HCT116 (cell line): Measurements from ENCODE around the gene NPLOC4. TPM values are rescaled to one million over a fixed set of nuclear protein-coding genes. Genes with fewer than 3 reads are reported as not detected.

Experiments
- ATAC-seq: fragments of 200-7000 bp; cut with Tn5 transposase; 2 replicates; pipeline ENCODE4 v1.9.1; 2020; ENCODE audit warnings: mild to moderate bottlenecking, moderate library complexity
- BruUV-seq: library from RNA; stranded (reverse); fragments of 400-500 nt; replicated peaks from 2 replicates; lab custom pipeline; 2021; lab: Mats Ljungman, UMichigan
- CTCF ChIA-PET: fragments of 300-600 bp; sonication (Branson Sonifier 250); formaldehyde crosslinking; loops from one replicate; lab custom pipeline; 2021; ENCODE audit warnings: antibody characterized with exemption; lab: Charles Lee
- POLR2A ChIA-PET: fragments of 300-600, 350-600 bp; sonication (Branson Sonifier 250); formaldehyde crosslinking; loops from one replicate; lab custom pipeline; 2021; ENCODE audit warnings: antibody characterized with exemption; lab: Charles Lee
- RAD21 ChIA-PET, 2 experiments: fragments of 300-600 bp; sonication (Branson Sonifier 250); formaldehyde crosslinking; loops; one replicate each; lab custom pipeline; 2023; ENCODE audit warnings: low total read pairs in 2 of 2; ENCODE audit not compliant: uncharacterized antibody in 2 of 2, unreplicated experiment in 2 of 2, low non-redundant PET in 1 of 2; lab: Charles Lee
- DNase-seq: peaks from one replicate; pipeline ENCODE4 v3.0.0-alpha.2; 2010; ENCODE audit warnings: low read depth, low spot score
- H2AFZ ChIP-seq: fragments of 200-600 bp; shearing (Covaris generic), sonication (generic); 2 replicates; pipeline ENCODE4 v1.6.1; 2017; ENCODE audit warnings: low read depth, mixed run types, mixed read lengths, antibody characterized with exemption, low read length; ENCODE audit not compliant: poor library complexity, severe bottlenecking
- H3K27ac ChIP-seq: 2 replicates; pipeline ENCODE4 v1.5.1; 2012; ENCODE audit warnings: low read depth, low read length
- H3K27me3 ChIP-seq: fragments of 200-600 bp; sonication (generic); 2 replicates; pipeline ENCODE4 v1.6.1; 2016; ENCODE audit warnings: mixed run types, low read length, mixed read lengths; ENCODE audit not compliant: insufficient read depth
- H3K36me3 ChIP-seq, 2 experiments: fragments of 200-500 bp in 1 of 2; fragments of 200-600 bp in 1 of 2; sonication (Bioruptor generic) in 1 of 2; sonication (generic) in 1 of 2; 2 replicates each; pipeline versions ENCODE4 v1.5.1 to v1.6.1; 2014 to 2016; ENCODE audit warnings: low read length in 2 of 2, inconsistent platforms in 1 of 2, mixed read lengths in 1 of 2, mixed run types in 1 of 2; ENCODE audit not compliant: insufficient read depth in 2 of 2, control insufficient read depth in 1 of 2
- H3K4me1 ChIP-seq, 2 experiments: fragments of 200-600 bp in 1 of 2; sonication (generic) in 1 of 2; 2 replicates each; pipeline versions ENCODE4 v1.5.1 to v1.6.1; 2012 to 2017; ENCODE audit warnings: low read length in 2 of 2, inconsistent platforms in 1 of 2, mild to moderate bottlenecking in 1 of 2, mixed read lengths in 1 of 2, mixed run types in 1 of 2, moderate library complexity in 1 of 2; ENCODE audit not compliant: insufficient read depth in 2 of 2, control insufficient read depth in 1 of 2
- H3K4me2 ChIP-seq: fragments of 200-600 bp; sonication (generic); 2 replicates; pipeline ENCODE4 v1.6.1; 2017; ENCODE audit warnings: mixed run types, low read length, mixed read lengths
- H3K4me3 ChIP-seq, 2 experiments: fragments of 200-600 bp in 1 of 2; sonication (generic) in 1 of 2; replicated peaks in 1 of 2; 2 replicates each; pipeline ENCODE4 v1.5.1; 2011 to 2016; ENCODE audit warnings: low read length in 2 of 2, control low read depth in 1 of 2, low read depth in 1 of 2, mild to moderate bottlenecking in 1 of 2, mixed read lengths in 1 of 2, mixed run types in 1 of 2
- H3K79me2 ChIP-seq: fragments of 200-600 bp; sonication (generic); 2 replicates; pipeline ENCODE4 v1.6.1; 2017; ENCODE audit warnings: mild to moderate bottlenecking, mixed run types, low read length, moderate library complexity, mixed read lengths; ENCODE audit not compliant: insufficient read depth
- H3K9ac ChIP-seq: fragments of 200-600 bp; sonication (generic); 2 replicates; pipeline ENCODE4 v1.6.1; 2016; ENCODE audit warnings: low read length, mixed read lengths
- H3K9me2 ChIP-seq: fragments of 200-600 bp; sonication (generic), shearing (Covaris generic); 2 replicates; pipeline ENCODE4 v1.6.1; 2017; ENCODE audit warnings: mixed run types, mild to moderate bottlenecking, moderate library complexity; ENCODE audit not compliant: insufficient read depth
- H3K9me3 ChIP-seq, 2 experiments: fragments of 200-500 bp in 1 of 2; fragments of 200-600 bp in 1 of 2; sonication (Bioruptor generic) in 1 of 2; sonication (generic) in 1 of 2; 2 replicates each; pipeline ENCODE4 v1.6.1; 2014 to 2017; ENCODE audit warnings: low read length in 2 of 2, mixed read lengths in 2 of 2, inconsistent platforms in 1 of 2, low read depth in 1 of 2, mild to moderate bottlenecking in 1 of 2, mixed run types in 1 of 2, moderate library complexity in 1 of 2; ENCODE audit not compliant: control insufficient read depth in 1 of 2, insufficient read depth in 1 of 2
- H4K20me1 ChIP-seq: fragments of 200-600 bp; sonication (generic), shearing (Covaris generic); 2 replicates; pipeline ENCODE4 v1.6.1; 2017; ENCODE audit warnings: mixed run types, mild to moderate bottlenecking, moderate library complexity; ENCODE audit not compliant: insufficient read depth
- CBX3 ChIP-seq: IDR thresholded peaks from 2 replicates; pipeline ENCODE4 v1.6.1; 2012; ENCODE audit warnings: low read depth
- EGR1 ChIP-seq: IDR thresholded peaks from 2 replicates; pipeline ENCODE4 v1.6.1; 2012; ENCODE audit warnings: low read depth
- ELF1 ChIP-seq: IDR thresholded peaks from 2 replicates; pipeline ENCODE4 v1.6.1; 2012; ENCODE audit warnings: low read depth, borderline replicate concordance
- EZH2 ChIP-seq: fragments of 200-600 bp; sonication (generic); IDR thresholded peaks from 2 replicates; pipeline ENCODE4 v1.6.1; 2017; ENCODE audit warnings: antibody characterized with exemption, mixed run types
- EZH2phosphoT487 ChIP-seq: fragments of 200-600 bp; IDR thresholded peaks from 2 replicates; pipeline ENCODE4 v1.6.1; 2018; ENCODE audit warnings: antibody characterized with exemption, borderline replicate concordance
- FOSL1 ChIP-seq: IDR thresholded peaks from 2 replicates; pipeline ENCODE4 v1.6.1; 2012; ENCODE audit warnings: low read depth
- JUND ChIP-seq: IDR thresholded peaks from 2 replicates; pipeline ENCODE4 v1.6.1; 2012
- POLR2A ChIP-seq: IDR thresholded peaks from 2 replicates; pipeline ENCODE4 v1.7.0; 2011; ENCODE audit warnings: borderline replicate concordance; ENCODE audit not compliant: insufficient read depth, insufficient read length; ENCODE audit errors: extremely low read depth
- POLR2AphosphoS5 ChIP-seq: IDR thresholded peaks from 2 replicates; pipeline ENCODE4 v1.6.1; 2011; ENCODE audit warnings: mild to moderate bottlenecking, low read depth, low read length, moderate library complexity
- RAD21 ChIP-seq: IDR thresholded peaks from 2 replicates; pipeline ENCODE4 v1.6.1; 2012; ENCODE audit warnings: low read depth, mild to moderate bottlenecking
- SIN3A ChIP-seq: IDR thresholded peaks from 2 replicates; pipeline ENCODE4 v1.6.1; 2012; ENCODE audit warnings: low read depth
- SP1 ChIP-seq: IDR thresholded peaks from 2 replicates; pipeline ENCODE4 v1.6.1; 2012; ENCODE audit warnings: low read depth
- SRF ChIP-seq: IDR thresholded peaks from 2 replicates; pipeline ENCODE4 v1.6.1; 2012; ENCODE audit warnings: low read depth
- YY1 ChIP-seq: IDR thresholded peaks from 2 replicates; pipeline ENCODE4 v1.6.1; 2011; ENCODE audit warnings: low read length, low read depth, moderate library complexity, mild to moderate bottlenecking; ENCODE audit not compliant: insufficient replicate concordance; ENCODE audit errors: extremely low read depth
- intact Hi-C: fragments of 100-400 bp; cut with micrococcal nuclease; formaldehyde crosslinking; loops from 2 replicates; pipeline ENCODE4 v1.10.0; 2022
- total RNA-seq: library from RNA; stranded (reverse); gene quantifications from one replicate; pipeline ENCODE4 v1.2.1, GENCODE V29; 2021; ENCODE audit not compliant: unreplicated experiment
- TF ChIP-seq, protein P1 (sequence below): IDR thresholded peaks from 2 replicates; pipeline ENCODE4 v1.6.1; 2012
- TF ChIP-seq, protein P2 (sequence below): IDR thresholded peaks from 2 replicates; pipeline ENCODE4 v1.6.1; 2012
- TF ChIP-seq, protein P3 (sequence below): IDR thresholded peaks from 2 replicates; pipeline ENCODE4 v1.6.1; 2012; ENCODE audit warnings: low read depth
- TF ChIP-seq, protein P4 (sequence below), 3 experiments: fragments of 200-600 bp in 1 of 3; sonication (generic) in 1 of 3; IDR thresholded peaks in 2 of 3; conservative IDR thresholded peaks in 1 of 3; 2 replicates each; pipeline ENCODE4 v1.5.1; 2012 to 2017; ENCODE audit warnings: low read depth in 2 of 3, low read length in 2 of 3, antibody characterized with exemption in 1 of 3, borderline replicate concordance in 1 of 3, control low read depth in 1 of 3, mild to moderate bottlenecking in 1 of 3, mixed read lengths in 1 of 3, mixed run types in 1 of 3, moderate library complexity in 1 of 3; ENCODE audit not compliant: insufficient read depth in 1 of 3

NPLOC4 gene
- total RNA-seq, 1 experiment from 2014 or later = 137 TPM

DNA sequence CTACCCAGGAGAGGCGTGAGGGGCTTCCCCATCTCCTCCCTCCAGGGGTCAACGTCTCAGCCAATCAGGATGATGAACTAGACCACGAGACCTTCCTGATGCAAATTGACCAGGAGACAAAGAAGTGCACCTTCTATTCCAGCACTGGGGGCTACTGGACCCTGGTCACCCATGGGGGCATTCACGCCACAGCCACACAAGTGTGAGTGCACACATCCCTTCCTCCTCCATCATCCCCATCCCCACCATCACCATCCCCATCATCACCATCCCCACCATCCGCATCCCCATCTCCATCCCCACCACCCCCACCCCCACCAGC, 101.9 kb downstream of the NPLOC4 start:
- RAD21 ChIA-PET = no interaction called here
- H3K27ac ChIP-seq = no peak overlapping the region
- peaks cover 0 to 1% of the 10 kb centered on the region in 2 experiments; a peak in 1 of 4 replicates for H3K36me3 ChIP-seq
- no peak overlapping the region for H2AFZ ChIP-seq
- no TSS peak for BruUV-seq
- H3K27me3 ChIP-seq = no peaks in the 10 kb centered on the region
- H3K4me3 ChIP-seq = no peak overlapping the region
- DNase-seq (no peak), ATAC-seq (no peak)
- H3K4me2 ChIP-seq = no peak overlapping the region
- intact Hi-C loops = loop anchor here (5.0 kb wide), 1 partner anchor 163 kb away; no protein-coding TSS in a partner anchor
- no peak overlapping the region for H3K9ac ChIP-seq
- H3K79me2 ChIP-seq = no peaks in the 10 kb centered on the region
- peaks cover 0 to 7% of the 10 kb centered on the region in 2 experiments; a peak in 1 of 4 replicates for H3K9me3 ChIP-seq
- H3K9me2 ChIP-seq = no peaks in the 10 kb centered on the region
- H3K4me1 ChIP-seq = peaks cover 3 to 7% of the 10 kb centered on the region in 2 experiments; a peak in 2 of 4 replicates
- TF ChIP-seq RAD21 (no peak), JUND (no peak), SP1 (no peak), SIN3A (no peak), ELF1 (no peak), POLR2A (no peak), EZH2 (no peak), EGR1 (no peak), EZH2phosphoT487 (no peak), YY1 (no peak), SRF (no peak), POLR2AphosphoS5 (no peak), CBX3 (no peak), FOSL1 (no peak)
- TF ChIP-seq, protein P1, sequence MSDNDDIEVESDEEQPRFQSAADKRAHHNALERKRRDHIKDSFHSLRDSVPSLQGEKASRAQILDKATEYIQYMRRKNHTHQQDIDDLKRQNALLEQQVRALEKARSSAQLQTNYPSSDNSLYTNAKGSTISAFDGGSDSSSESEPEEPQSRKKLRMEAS = no peak
- TF ChIP-seq, protein P2, sequence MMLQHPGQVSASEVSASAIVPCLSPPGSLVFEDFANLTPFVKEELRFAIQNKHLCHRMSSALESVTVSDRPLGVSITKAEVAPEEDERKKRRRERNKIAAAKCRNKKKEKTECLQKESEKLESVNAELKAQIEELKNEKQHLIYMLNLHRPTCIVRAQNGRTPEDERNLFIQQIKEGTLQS = no peak
- TF ChIP-seq, protein P3, sequence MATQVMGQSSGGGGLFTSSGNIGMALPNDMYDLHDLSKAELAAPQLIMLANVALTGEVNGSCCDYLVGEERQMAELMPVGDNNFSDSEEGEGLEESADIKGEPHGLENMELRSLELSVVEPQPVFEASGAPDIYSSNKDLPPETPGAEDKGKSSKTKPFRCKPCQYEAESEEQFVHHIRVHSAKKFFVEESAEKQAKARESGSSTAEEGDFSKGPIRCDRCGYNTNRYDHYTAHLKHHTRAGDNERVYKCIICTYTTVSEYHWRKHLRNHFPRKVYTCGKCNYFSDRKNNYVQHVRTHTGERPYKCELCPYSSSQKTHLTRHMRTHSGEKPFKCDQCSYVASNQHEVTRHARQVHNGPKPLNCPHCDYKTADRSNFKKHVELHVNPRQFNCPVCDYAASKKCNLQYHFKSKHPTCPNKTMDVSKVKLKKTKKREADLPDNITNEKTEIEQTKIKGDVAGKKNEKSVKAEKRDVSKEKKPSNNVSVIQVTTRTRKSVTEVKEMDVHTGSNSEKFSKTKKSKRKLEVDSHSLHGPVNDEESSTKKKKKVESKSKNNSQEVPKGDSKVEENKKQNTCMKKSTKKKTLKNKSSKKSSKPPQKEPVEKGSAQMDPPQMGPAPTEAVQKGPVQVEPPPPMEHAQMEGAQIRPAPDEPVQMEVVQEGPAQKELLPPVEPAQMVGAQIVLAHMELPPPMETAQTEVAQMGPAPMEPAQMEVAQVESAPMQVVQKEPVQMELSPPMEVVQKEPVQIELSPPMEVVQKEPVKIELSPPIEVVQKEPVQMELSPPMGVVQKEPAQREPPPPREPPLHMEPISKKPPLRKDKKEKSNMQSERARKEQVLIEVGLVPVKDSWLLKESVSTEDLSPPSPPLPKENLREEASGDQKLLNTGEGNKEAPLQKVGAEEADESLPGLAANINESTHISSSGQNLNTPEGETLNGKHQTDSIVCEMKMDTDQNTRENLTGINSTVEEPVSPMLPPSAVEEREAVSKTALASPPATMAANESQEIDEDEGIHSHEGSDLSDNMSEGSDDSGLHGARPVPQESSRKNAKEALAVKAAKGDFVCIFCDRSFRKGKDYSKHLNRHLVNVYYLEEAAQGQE = no peak
- TF ChIP-seq, protein P4, sequence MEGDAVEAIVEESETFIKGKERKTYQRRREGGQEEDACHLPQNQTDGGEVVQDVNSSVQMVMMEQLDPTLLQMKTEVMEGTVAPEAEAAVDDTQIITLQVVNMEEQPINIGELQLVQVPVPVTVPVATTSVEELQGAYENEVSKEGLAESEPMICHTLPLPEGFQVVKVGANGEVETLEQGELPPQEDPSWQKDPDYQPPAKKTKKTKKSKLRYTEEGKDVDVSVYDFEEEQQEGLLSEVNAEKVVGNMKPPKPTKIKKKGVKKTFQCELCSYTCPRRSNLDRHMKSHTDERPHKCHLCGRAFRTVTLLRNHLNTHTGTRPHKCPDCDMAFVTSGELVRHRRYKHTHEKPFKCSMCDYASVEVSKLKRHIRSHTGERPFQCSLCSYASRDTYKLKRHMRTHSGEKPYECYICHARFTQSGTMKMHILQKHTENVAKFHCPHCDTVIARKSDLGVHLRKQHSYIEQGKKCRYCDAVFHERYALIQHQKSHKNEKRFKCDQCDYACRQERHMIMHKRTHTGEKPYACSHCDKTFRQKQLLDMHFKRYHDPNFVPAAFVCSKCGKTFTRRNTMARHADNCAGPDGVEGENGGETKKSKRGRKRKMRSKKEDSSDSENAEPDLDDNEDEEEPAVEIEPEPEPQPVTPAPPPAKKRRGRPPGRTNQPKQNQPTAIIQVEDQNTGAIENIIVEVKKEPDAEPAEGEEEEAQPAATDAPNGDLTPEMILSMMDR (IDR thresholded peaks at IDR 0.05 in 2 of 3, conservative IDR thresholded peaks at IDR 0.05 in 1 of 3; ENCODE audit: borderline replicate concordance in 1 of 3, insufficient read depth in 1 of 3, low read depth in 2 of 3, low read length in 2 of 3) = no peak
- CTCF ChIA-PET = no interaction called here
- no peaks in the 10 kb centered on the region for H4K20me1 ChIP-seq
- POLR2A ChIA-PET = no interaction called here
